Measurements from ENCODE around the gene MAP3K4. TPM values are rescaled to one million over a fixed set of nuclear protein-coding genes. Genes with fewer than 3 reads are reported as not detected.

Gene MAP3K4
- total RNA-seq, 1 experiment from 2014 or later = 29.9 TPM

- H2AFZ ChIP-seq (ENCODE audit: low read length) = no peak overlapping the region
Measured at GRCh38 chr6:161161889-161162624, 170.5 kb downstream of the MAP3K4 start.

GRCh38 chr6:161162722-161163121, 171.2 kb downstream of the MAP3K4 start:
- H3K36me3 ChIP-seq (ENCODE audit: insufficient read depth, low read length) = no peaks in the 10 kb centered on the region
- no peaks in the 10 kb centered on the region for H3K79me2 ChIP-seq (ENCODE audit: low read length)
- no peak overlapping the region for H3K27ac ChIP-seq (ENCODE audit: low read length)
- H2AFZ ChIP-seq (ENCODE audit: low read length) = no peak overlapping the region
- no peaks in the 10 kb centered on the region for H4K20me1 ChIP-seq (ENCODE audit: insufficient read depth, low read depth, low read length)
- peak overlapping the region; percentile 22 for H3K4me2 ChIP-seq (ENCODE audit: low read depth, low read length, poor library complexity, severe bottlenecking)
- peaks cover 22% of the 10 kb centered on the region for H3K4me1 ChIP-seq (ENCODE audit: low read length)
- no peak overlapping the region for H3K9ac ChIP-seq (ENCODE audit: low read length)
- no peaks in the 10 kb centered on the region for H3K9me3 ChIP-seq (ENCODE audit: low read length)
- no peaks in the 10 kb centered on the region for H3K9me2 ChIP-seq (replicated peaks; ENCODE audit: insufficient read depth, low read length)
- no peaks in the 10 kb centered on the region for H3K27me3 ChIP-seq (ENCODE audit: low read length)
- no peak overlapping the region for H3K4me3 ChIP-seq (ENCODE audit: low read length)
- DNase-seq = no peak

More at GRCh38 chr6:161161889-161162624, 170.5 kb downstream of the MAP3K4 start:
- Histone ChIP-seq H3K9me2 (replicated peaks; ENCODE audit: insufficient read depth, low read length) (no peaks in the 10 kb centered on the region), H3K36me3 (ENCODE audit: insufficient read depth, low read length) (no peaks in the 10 kb centered on the region), H3K9ac (ENCODE audit: low read length) (no peak overlapping the region), H3K9me3 (ENCODE audit: low read length) (no peaks in the 10 kb centered on the region), H3K27me3 (ENCODE audit: low read length) (no peaks in the 10 kb centered on the region), H3K79me2 (ENCODE audit: low read length) (no peaks in the 10 kb centered on the region), H3K4me1 (ENCODE audit: low read length) (peaks cover 22% of the 10 kb centered on the region), H3K4me3 (ENCODE audit: low read length) (no peak overlapping the region), H4K20me1 (ENCODE audit: insufficient read depth, low read depth, low read length) (no peaks in the 10 kb centered on the region), H3K27ac (ENCODE audit: low read length) (no peak overlapping the region), H3K4me2 (ENCODE audit: low read depth, low read length, poor library complexity, severe bottlenecking) (no peak overlapping the region)
- no peak for DNase-seq

DNA sequence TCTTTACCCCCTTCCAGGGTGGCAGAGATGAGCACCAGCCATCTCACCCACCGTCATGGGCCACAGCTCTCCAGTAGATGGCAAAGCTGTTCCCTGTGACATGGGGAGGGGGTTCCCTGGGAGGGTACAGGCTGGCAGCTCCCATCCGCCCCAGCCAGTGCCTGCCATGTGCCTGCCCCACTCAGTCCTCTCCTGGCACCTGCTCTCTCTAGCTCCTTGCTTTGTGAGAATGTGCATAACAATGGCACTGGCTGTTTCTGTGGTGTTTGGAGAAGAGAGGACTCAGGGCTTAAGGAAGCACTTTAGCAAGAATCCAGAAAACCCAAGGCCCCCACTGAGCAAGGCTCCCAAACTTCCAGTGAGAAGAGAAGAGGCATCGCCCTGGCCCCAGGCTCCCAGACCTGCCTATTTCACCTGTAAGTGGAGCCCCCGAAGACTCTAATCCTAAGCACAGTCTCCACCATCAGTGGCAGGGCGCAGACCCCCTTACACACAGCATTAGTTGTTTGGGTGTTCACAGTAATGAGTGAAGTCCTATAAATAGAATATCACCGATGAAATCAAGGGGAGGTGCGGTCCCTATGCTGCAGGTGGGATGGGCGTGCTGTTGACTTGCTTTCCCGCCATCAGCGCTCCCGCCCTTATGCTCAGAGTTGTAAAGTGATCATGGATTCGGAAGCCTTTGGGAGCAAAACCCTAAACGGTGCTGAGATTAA, 172.1 kb downstream of the MAP3K4 start:
- no peak overlapping the region for H3K4me2 ChIP-seq (ENCODE audit: low read depth, low read length, poor library complexity, severe bottlenecking)
- no peaks in the 10 kb centered on the region for H3K27me3 ChIP-seq (ENCODE audit: low read length)
- no peak overlapping the region for H2AFZ ChIP-seq (ENCODE audit: low read length)
- no peaks in the 10 kb centered on the region for H3K9me3 ChIP-seq (ENCODE audit: low read length)
- DNase-seq = no peak
- no peaks in the 10 kb centered on the region for H3K9me2 ChIP-seq (replicated peaks; ENCODE audit: insufficient read depth, low read length)
- no peak overlapping the region for H3K9ac ChIP-seq (ENCODE audit: low read length)
- H3K36me3 ChIP-seq (ENCODE audit: insufficient read depth, low read length) = no peaks in the 10 kb centered on the region
- H3K4me1 ChIP-seq (ENCODE audit: low read length) = peaks cover 28% of the 10 kb centered on the region
- H3K4me3 ChIP-seq (ENCODE audit: low read length) = no peak overlapping the region
- no peaks in the 10 kb centered on the region for H3K79me2 ChIP-seq (ENCODE audit: low read length)
- H4K20me1 ChIP-seq (ENCODE audit: insufficient read depth, low read depth, low read length) = no peaks in the 10 kb centered on the region
- H3K27ac ChIP-seq (ENCODE audit: low read length) = no peak overlapping the region

DNA sequence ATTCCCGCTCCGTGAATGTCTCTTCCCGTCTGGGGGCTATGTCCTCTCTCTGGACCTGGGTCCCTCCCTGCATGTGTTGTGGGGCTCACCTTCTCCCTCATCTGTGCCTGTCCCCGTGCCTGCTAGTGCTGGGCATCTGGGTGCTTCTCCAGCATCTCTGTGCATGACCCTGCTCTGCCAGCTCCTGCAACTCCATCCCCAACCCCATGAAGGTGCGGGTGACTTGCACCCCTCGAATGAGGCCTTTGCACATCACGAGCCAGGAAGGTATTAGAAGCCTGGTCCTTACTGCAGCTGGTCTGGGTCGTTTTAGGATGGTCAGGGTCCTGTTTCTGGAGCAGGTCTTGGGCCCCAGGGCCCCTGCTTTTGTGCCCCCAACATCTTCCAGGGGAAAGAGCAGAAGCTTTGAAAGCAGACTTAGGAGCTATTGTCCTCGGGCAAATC, 172.6 kb downstream of the MAP3K4 start:
- Histone ChIP-seq H3K4me1 (ENCODE audit: low read length) (peaks cover 34% of the 10 kb centered on the region), H3K4me3 (ENCODE audit: low read length) (no peak overlapping the region), H3K79me2 (ENCODE audit: low read length) (no peaks in the 10 kb centered on the region), H4K20me1 (ENCODE audit: insufficient read depth, low read depth, low read length) (no peaks in the 10 kb centered on the region), H3K9ac (ENCODE audit: low read length) (no peak overlapping the region), H3K9me2 (replicated peaks; ENCODE audit: insufficient read depth, low read length) (no peaks in the 10 kb centered on the region), H3K4me2 (ENCODE audit: low read depth, low read length, poor library complexity, severe bottlenecking) (no peak overlapping the region), H3K36me3 (ENCODE audit: insufficient read depth, low read length) (no peaks in the 10 kb centered on the region), H3K9me3 (ENCODE audit: low read length) (no peaks in the 10 kb centered on the region), H2AFZ (ENCODE audit: low read length) (no peak overlapping the region), H3K27me3 (ENCODE audit: low read length) (no peaks in the 10 kb centered on the region), H3K27ac (ENCODE audit: low read length) (no peak overlapping the region)
- DNase-seq = no peak

DNA sequence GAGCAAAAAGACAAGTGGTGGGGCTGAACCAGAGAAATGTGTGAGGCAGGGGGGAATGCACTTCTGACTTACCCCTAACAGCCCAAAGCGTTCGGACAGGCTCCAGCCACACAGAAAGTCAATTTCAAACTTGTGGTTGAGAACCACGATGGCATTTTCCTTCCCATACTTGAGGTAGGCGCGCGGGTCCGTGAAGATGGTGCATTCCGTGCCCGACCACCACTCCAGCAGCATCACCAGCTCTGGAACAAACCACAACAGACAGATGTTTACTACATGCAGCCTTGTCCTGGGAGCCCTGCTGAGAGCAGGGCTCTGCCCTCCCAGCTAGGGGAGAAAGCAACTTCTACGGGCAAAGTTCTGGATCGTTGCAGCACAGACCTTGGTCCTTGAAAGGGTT, 174.6 kb downstream of the MAP3K4 start:
- Histone ChIP-seq H3K4me3 (ENCODE audit: low read length) (no peak overlapping the region), H3K9me3 (ENCODE audit: low read length) (no peaks in the 10 kb centered on the region), H3K4me2 (ENCODE audit: low read depth, low read length, poor library complexity, severe bottlenecking) (no peak overlapping the region), H3K27me3 (ENCODE audit: low read length) (no peaks in the 10 kb centered on the region), H3K9ac (ENCODE audit: low read length) (no peak overlapping the region), H4K20me1 (ENCODE audit: insufficient read depth, low read depth, low read length) (no peaks in the 10 kb centered on the region), H3K4me1 (ENCODE audit: low read length) (peaks cover 44% of the 10 kb centered on the region), H3K36me3 (ENCODE audit: insufficient read depth, low read length) (no peaks in the 10 kb centered on the region), H3K9me2 (replicated peaks; ENCODE audit: insufficient read depth, low read length) (no peaks in the 10 kb centered on the region), H2AFZ (ENCODE audit: low read length) (no peak overlapping the region), H3K79me2 (ENCODE audit: low read length) (no peaks in the 10 kb centered on the region), H3K27ac (ENCODE audit: low read length) (no peak overlapping the region)
- no peak for DNase-seq

DNA sequence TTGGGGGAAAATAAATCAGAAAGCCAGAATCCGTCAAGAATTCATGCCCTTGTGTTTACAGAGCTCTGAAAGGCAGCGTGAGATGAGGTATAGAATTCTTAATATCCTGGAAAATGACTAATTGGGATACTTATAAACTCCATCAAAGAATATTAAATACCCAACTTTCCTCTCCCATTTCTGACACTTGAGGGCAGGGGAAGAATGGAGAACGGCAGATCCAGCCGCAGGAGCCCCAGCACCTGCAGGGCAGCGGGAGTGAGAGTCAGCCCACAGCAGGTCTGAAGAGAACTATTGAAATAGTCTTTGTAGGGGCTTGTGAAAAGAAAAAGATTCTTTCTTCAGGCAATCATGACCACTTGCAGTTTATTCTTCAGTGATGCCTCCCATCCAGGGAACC, 175.1 kb downstream of the MAP3K4 start:
- Histone ChIP-seq H3K27me3 (ENCODE audit: low read length) (no peaks in the 10 kb centered on the region), H3K9me3 (ENCODE audit: low read length) (no peaks in the 10 kb centered on the region), H3K4me1 (ENCODE audit: low read length) (peaks cover 49% of the 10 kb centered on the region), H3K9ac (ENCODE audit: low read length) (no peak overlapping the region), H3K27ac (ENCODE audit: low read length) (no peak overlapping the region), H3K36me3 (ENCODE audit: insufficient read depth, low read length) (no peaks in the 10 kb centered on the region), H3K79me2 (ENCODE audit: low read length) (no peaks in the 10 kb centered on the region), H2AFZ (ENCODE audit: low read length) (no peak overlapping the region), H3K4me3 (ENCODE audit: low read length) (no peak overlapping the region), H4K20me1 (ENCODE audit: insufficient read depth, low read depth, low read length) (no peaks in the 10 kb centered on the region), H3K4me2 (ENCODE audit: low read depth, low read length, poor library complexity, severe bottlenecking) (no peak overlapping the region), H3K9me2 (replicated peaks; ENCODE audit: insufficient read depth, low read length) (no peaks in the 10 kb centered on the region)
- no peak for DNase-seq
